Activated CD4-positive, alpha-beta T cell treated with anti-CD3 and anti-CD28 coated beads for 4 hours (primary cell): ENCODE data around the gene PBX2.
"Not testable (repeated sequence)": the region's sequence is repeated elsewhere in the genome, so short reads cannot be mapped to it uniquely, and the experiment has no call there.

ENCODE experiments used
- DNase-seq, 2 donors: peaks; one replicate each; pipeline ENCODE4 v3.0.0-alpha.2; 2020

Gene PBX2

GRCh38 chr6:32148289-32149091 lies 41.5 kb downstream of the PBX2 start:
- peak; percentile 60 to 70 for DNase-seq

- no peak for DNase-seq
These were observed 42.4 kb downstream of the PBX2 start for GRCh38 chr6:32147401-32148132.

DNA sequence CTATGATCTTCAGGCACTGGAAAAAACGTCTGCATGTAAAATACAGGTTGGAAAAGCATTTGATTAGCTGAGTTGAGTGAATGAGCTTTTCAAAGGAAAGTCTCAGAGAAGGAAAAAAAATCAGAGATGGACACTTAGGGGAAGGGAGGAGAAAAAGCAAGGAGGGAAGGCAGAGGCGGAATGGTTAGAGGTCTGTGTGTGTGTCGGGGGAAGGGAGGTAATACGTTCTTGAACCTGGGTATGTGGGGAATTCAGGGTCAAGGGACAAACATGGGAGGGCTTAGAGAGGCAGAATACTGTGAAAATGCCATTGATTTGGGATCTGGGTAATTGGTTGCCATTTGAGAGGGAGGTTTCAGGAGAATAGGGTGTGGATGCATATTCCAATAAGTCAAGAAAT lies 43.3 kb downstream of the PBX2 start:
- DNase-seq = no peak

DNA sequence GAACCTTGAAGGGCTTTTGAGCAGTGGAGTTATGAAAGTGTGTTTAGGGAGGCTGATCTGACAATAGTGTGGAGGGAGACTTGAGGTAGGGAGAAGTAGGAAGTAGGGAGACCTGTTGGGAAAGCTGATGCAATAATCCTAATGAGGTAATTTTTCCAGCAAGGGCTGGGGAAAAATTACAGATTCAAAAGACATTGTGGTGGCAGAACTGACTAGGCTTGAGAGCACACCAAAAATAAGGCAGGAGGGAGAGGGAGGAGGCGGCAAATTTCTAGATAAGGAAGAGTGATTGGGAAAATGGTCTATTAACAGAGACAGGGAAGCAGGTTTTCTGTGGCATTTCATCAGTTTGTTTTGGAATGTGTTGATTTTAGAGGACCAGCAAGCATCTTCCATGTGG lies 43.7 kb downstream of the PBX2 start:
- DNase-seq = no peak

DNA sequence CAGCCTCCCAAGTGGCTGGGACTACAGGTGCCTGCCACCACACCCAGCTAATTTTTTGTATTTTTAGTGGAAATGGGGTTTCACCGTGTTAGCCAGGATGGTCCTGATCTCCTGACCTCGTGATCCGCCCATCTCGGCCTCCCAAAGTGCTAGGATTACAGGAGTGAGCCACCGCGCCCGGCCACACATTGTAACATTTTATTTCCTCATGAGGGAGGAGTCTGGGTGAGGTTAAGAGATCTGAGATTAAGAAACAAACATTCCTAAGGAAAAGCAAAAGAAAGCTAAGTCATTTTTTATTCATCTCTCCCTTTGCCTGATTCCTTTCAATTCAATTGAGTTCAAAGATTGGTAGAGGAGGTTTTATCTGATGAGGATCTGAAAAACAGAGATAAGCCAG lies 45.8 kb downstream of the PBX2 start:
- DNase-seq = not testable (repeated sequence)

- no peak for DNase-seq
These were observed 49.5 kb downstream of the PBX2 start for GRCh38 chr6:32140420-32141046.

- no peak for DNase-seq
These were observed 50.4 kb downstream of the PBX2 start for GRCh38 chr6:32139590-32139989.

GRCh38 chr6:32137454-32137853 lies 52.5 kb downstream of the PBX2 start:
- DNase-seq = no peak
